ENCODE measurements around the gene APOL1.

DNA sequence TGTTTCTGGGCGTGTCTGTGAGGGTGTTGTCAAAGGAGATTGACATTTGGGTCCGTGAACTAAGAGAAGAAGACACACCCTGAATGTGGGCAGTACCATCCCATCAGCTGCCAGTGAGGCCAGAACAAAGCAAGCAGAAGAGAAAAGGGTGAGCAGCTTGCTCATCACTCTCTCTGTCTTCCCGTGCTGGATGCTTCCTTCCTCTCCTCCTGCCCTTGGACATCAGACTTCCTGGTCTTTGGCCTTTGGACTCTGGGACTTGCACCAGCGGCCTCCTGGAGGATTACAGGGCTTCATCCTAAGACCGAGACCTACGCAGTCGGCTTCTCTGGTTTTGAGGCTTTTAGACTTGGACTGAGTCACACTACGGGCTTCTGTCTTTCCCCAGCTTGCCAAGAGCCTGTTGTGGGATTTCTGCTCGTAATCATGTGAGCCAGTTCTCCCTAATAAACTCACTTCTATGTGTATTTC is 32.4 kb upstream of the APOL1 start:
- no peak for TF ChIP-seq CEBPB (IDR thresholded peaks at IDR 0.05; ENCODE audit: low read depth)
- TF ChIP-seq, protein P1, sequence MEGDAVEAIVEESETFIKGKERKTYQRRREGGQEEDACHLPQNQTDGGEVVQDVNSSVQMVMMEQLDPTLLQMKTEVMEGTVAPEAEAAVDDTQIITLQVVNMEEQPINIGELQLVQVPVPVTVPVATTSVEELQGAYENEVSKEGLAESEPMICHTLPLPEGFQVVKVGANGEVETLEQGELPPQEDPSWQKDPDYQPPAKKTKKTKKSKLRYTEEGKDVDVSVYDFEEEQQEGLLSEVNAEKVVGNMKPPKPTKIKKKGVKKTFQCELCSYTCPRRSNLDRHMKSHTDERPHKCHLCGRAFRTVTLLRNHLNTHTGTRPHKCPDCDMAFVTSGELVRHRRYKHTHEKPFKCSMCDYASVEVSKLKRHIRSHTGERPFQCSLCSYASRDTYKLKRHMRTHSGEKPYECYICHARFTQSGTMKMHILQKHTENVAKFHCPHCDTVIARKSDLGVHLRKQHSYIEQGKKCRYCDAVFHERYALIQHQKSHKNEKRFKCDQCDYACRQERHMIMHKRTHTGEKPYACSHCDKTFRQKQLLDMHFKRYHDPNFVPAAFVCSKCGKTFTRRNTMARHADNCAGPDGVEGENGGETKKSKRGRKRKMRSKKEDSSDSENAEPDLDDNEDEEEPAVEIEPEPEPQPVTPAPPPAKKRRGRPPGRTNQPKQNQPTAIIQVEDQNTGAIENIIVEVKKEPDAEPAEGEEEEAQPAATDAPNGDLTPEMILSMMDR (IDR thresholded peaks at IDR 0.05 in 2 of 3, conservative IDR thresholded peaks at IDR 0.05 in 1 of 3; ENCODE audit: borderline replicate concordance in 1 of 3, insufficient read depth in 1 of 3, low read depth in 2 of 3, low read length in 2 of 3) = no peak
- no peak for TF ChIP-seq EGR1 (IDR thresholded peaks at IDR 0.05; ENCODE audit: low read depth)
- no peak for TF ChIP-seq POLR2AphosphoS5 (IDR thresholded peaks at IDR 0.05; ENCODE audit: low read depth, low read length)
- no peak for TF ChIP-seq SIN3A (IDR thresholded peaks at IDR 0.05; ENCODE audit: low read depth)
- TF ChIP-seq EZH2 (IDR thresholded peaks at IDR 0.05) = no peak
- no peak for TF ChIP-seq ZFX (IDR thresholded peaks at IDR 0.05)
- no peak for TF ChIP-seq POLR2A (IDR thresholded peaks at IDR 0.05; ENCODE audit: borderline replicate concordance, extremely low read depth, insufficient read depth, insufficient read length)
- TF ChIP-seq RAD21 (IDR thresholded peaks at IDR 0.05; ENCODE audit: low read depth) = no peak

Data from HCT116 (cell line).